ENCODE measurements around the gene NACA.

- TF ChIP-seq, protein P1, sequence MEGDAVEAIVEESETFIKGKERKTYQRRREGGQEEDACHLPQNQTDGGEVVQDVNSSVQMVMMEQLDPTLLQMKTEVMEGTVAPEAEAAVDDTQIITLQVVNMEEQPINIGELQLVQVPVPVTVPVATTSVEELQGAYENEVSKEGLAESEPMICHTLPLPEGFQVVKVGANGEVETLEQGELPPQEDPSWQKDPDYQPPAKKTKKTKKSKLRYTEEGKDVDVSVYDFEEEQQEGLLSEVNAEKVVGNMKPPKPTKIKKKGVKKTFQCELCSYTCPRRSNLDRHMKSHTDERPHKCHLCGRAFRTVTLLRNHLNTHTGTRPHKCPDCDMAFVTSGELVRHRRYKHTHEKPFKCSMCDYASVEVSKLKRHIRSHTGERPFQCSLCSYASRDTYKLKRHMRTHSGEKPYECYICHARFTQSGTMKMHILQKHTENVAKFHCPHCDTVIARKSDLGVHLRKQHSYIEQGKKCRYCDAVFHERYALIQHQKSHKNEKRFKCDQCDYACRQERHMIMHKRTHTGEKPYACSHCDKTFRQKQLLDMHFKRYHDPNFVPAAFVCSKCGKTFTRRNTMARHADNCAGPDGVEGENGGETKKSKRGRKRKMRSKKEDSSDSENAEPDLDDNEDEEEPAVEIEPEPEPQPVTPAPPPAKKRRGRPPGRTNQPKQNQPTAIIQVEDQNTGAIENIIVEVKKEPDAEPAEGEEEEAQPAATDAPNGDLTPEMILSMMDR (IDR thresholded peaks at IDR 0.05): no peak
- TF ChIP-seq POLR2A (IDR thresholded peaks at IDR 0.05): peak in 1 of 2 donors; percentile 48
Measured at GRCh38 chr12:56723889-56724700, 1.0 kb downstream of the NACA start.

Data from thyroid gland (tissue), 4 donors.